GM23338 (cell line): ENCODE results near the gene BHLHE23. TPM values are rescaled to one million over a fixed set of nuclear protein-coding genes. Genes with fewer than 3 reads are reported as not detected.

Experiments
- ATAC-seq: fragments of 200-7000 bp; cut with Tn5 transposase; 3 replicates; pipeline ENCODE4 v1.9.1; 2020
- DNase-seq: peaks from one replicate; pipeline ENCODE4 v3.0.0-alpha.2; 2015; ENCODE audit warnings: low spot score
- H2AFZ ChIP-seq: fragments of 200-600 bp; sonication (generic); 2 replicates; pipeline ENCODE4 v1.8.0; 2016; ENCODE audit warnings: antibody characterized with exemption, mild to moderate bottlenecking, moderate library complexity
- H3F3A ChIP-seq: fragments of 200-600 bp; sonication (generic); replicated peaks from 2 replicates; pipeline ENCODE4 v1.8.0; 2017; ENCODE audit warnings: antibody characterized with exemption, mixed run types, low read depth
- H3K27ac ChIP-seq: fragments of 200-600 bp; sonication (generic); 2 replicates; pipeline ENCODE4 v1.6.1; 2016; ENCODE audit warnings: low read depth
- H3K27me3 ChIP-seq: fragments of 200-600 bp; sonication (generic); 2 replicates; pipeline ENCODE4 v1.8.0; 2016; ENCODE audit warnings: mild to moderate bottlenecking, mixed run types, moderate library complexity; ENCODE audit not compliant: insufficient read depth
- H3K36me3 ChIP-seq: fragments of 200-600 bp; sonication (generic); 2 replicates; pipeline ENCODE4 v1.8.0; 2016; ENCODE audit warnings: mild to moderate bottlenecking; ENCODE audit not compliant: insufficient read depth
- H3K4me1 ChIP-seq: fragments of 200-600 bp; sonication (generic); 2 replicates; pipeline ENCODE4 v1.8.0; 2016; ENCODE audit warnings: mild to moderate bottlenecking, moderate library complexity; ENCODE audit not compliant: insufficient read depth
- H3K4me2 ChIP-seq: fragments of 200-600 bp; sonication (generic); 2 replicates; pipeline ENCODE4 v1.7.1; 2017; ENCODE audit warnings: mixed run types
- H3K4me3 ChIP-seq: fragments of 200-600 bp; sonication (generic); 2 replicates; pipeline ENCODE4 v1.6.1; 2016; ENCODE audit warnings: mixed run types
- H3K79me2 ChIP-seq: fragments of 200-600 bp; sonication (generic); replicated peaks from 2 replicates; pipeline ENCODE4 v1.8.0; 2017; ENCODE audit warnings: mild to moderate bottlenecking; ENCODE audit not compliant: insufficient read depth
- H3K9me2 ChIP-seq: fragments of 200-600 bp; sonication (generic); 2 replicates; pipeline ENCODE4 v1.8.0; 2017; ENCODE audit not compliant: insufficient read depth
- H4K20me1 ChIP-seq: fragments of 200-600 bp; sonication (generic); replicated peaks from 2 replicates; pipeline ENCODE4 v1.8.0; 2017; ENCODE audit warnings: mild to moderate bottlenecking; ENCODE audit not compliant: insufficient read depth
- H3K27ac Mint-ChIP-seq: 2 replicates; pipeline ENCODE4 v1.8.0; 2020; ENCODE audit warnings: inconsistent platforms, mild to moderate bottlenecking, moderate library complexity, mixed read lengths
- H3K27me3 Mint-ChIP-seq: 3 replicates; pipeline ENCODE4 v1.8.0; 2022; ENCODE audit warnings: low read depth, mild to moderate bottlenecking, moderate library complexity, mixed read lengths, inconsistent platforms; ENCODE audit not compliant: insufficient read depth, poor library complexity
- H3K36me3 Mint-ChIP-seq: 3 replicates; pipeline ENCODE4 v1.8.0; 2021; ENCODE audit warnings: low read depth, mild to moderate bottlenecking, inconsistent platforms, moderate library complexity, mixed read lengths
- H3K4me1 Mint-ChIP-seq: 3 replicates; pipeline ENCODE4 v1.8.0; 2020; ENCODE audit warnings: mild to moderate bottlenecking, inconsistent platforms, mixed read lengths
- H3K4me3 Mint-ChIP-seq: 3 replicates; pipeline ENCODE4 v1.8.0; 2021; ENCODE audit warnings: moderate library complexity, mild to moderate bottlenecking, inconsistent platforms, mixed read lengths
- H3K9me3 Mint-ChIP-seq: 3 replicates; pipeline ENCODE4 v1.8.0; 2020; ENCODE audit warnings: moderate library complexity, mild to moderate bottlenecking, inconsistent platforms, mixed read lengths
- CREB1 ChIP-seq: fragments of 250-450 bp; sonication (Bioruptor Pico); IDR thresholded peaks from 2 replicates; pipeline ENCODE4 v1.5.0; 2020; ENCODE audit warnings: low read depth, mild to moderate bottlenecking, moderate library complexity
- EZH2 ChIP-seq: fragments of 200-600 bp; sonication (generic); IDR thresholded peaks from one replicate; pipeline ENCODE4 v1.8.0; 2017; ENCODE audit warnings: antibody characterized with exemption, mild to moderate bottlenecking, low read depth; ENCODE audit not compliant: unreplicated experiment
- EZH2phosphoT487 ChIP-seq: fragments of 200-600 bp; sonication (generic); IDR thresholded peaks from one replicate; pipeline ENCODE4 v1.8.1; 2018; ENCODE audit warnings: antibody characterized with exemption; ENCODE audit not compliant: unreplicated experiment
- JUNB ChIP-seq: IDR thresholded peaks from one replicate; pipeline ENCODE4 v1.6.1; 2016; ENCODE audit warnings: antibody characterized with exemption; ENCODE audit not compliant: unreplicated experiment
- NANOG ChIP-seq: IDR thresholded peaks from 2 replicates; pipeline ENCODE4 v1.6.1; 2016; ENCODE audit warnings: antibody characterized with exemption, borderline replicate concordance
- POLR2AphosphoS5 ChIP-seq: IDR thresholded peaks from 2 replicates; pipeline ENCODE4 v1.6.1; 2016; ENCODE audit warnings: antibody characterized with exemption, low read depth
- STAT1 ChIP-seq: IDR thresholded peaks from one replicate; pipeline ENCODE4 v1.6.1; 2016; ENCODE audit warnings: antibody characterized with exemption; ENCODE audit not compliant: unreplicated experiment
- ZNF114 ChIP-seq: fragments of 250-450 bp; sonication (Bioruptor Pico); IDR thresholded peaks from 2 replicates; pipeline ENCODE4 v1.5.0; 2020; ENCODE audit warnings: mild to moderate bottlenecking, moderate library complexity
- ZNF331 ChIP-seq: fragments of 250-450 bp; sonication (Bioruptor Pico); IDR thresholded peaks from 2 replicates; pipeline ENCODE4 v1.5.0; 2020; ENCODE audit warnings: low read depth, mild to moderate bottlenecking, moderate library complexity
- polyA plus RNA-seq: library from polyadenylated mRNA; unstranded; fragments of >200 nt; fragmentation: Nextera tagmentation; extraction: Ambion mirVana; gene quantifications from 2 replicates; pipeline ENCODE4 v1.2.1, GENCODE V29; 2016
- total RNA-seq: library from RNA; depleted of rRNA; stranded (reverse); fragments of >200 nt; shearing (Covaris generic); gene quantifications from 2 replicates; pipeline ENCODE4 v1.2.3, GENCODE V29; 2014
- TF ChIP-seq, protein P1 (sequence below): IDR thresholded peaks from 2 replicates; pipeline ENCODE4 v1.6.1; 2016; ENCODE audit warnings: antibody characterized with exemption
- TF ChIP-seq, protein P2 (sequence below), 2 experiments: fragments of 200-600 bp in 1 of 2; sonication (generic) in 1 of 2; conservative IDR thresholded peaks; 2 replicates each; pipeline versions ENCODE4 v1.5.1 to v1.6.1; 2016 to 2017; ENCODE audit warnings: antibody characterized with exemption in 2 of 2, low read depth in 2 of 2, mild to moderate bottlenecking in 2 of 2, moderate library complexity in 1 of 2
- TF ChIP-seq, protein P3 (sequence below): IDR thresholded peaks from one replicate; pipeline ENCODE4 v1.6.1; 2018; ENCODE audit warnings: antibody characterized with exemption; ENCODE audit not compliant: unreplicated experiment
- TF ChIP-seq, protein P4 (sequence below): fragments of 250-450 bp; sonication (Bioruptor Pico); IDR thresholded peaks from 2 replicates; pipeline ENCODE4 v1.5.0; 2020; ENCODE audit warnings: mild to moderate bottlenecking, moderate library complexity

BHLHE23 gene
- total and polyA plus RNA-seq, 2 experiments from 2014 or later: 0.52 to 5.0 TPM

DNA sequence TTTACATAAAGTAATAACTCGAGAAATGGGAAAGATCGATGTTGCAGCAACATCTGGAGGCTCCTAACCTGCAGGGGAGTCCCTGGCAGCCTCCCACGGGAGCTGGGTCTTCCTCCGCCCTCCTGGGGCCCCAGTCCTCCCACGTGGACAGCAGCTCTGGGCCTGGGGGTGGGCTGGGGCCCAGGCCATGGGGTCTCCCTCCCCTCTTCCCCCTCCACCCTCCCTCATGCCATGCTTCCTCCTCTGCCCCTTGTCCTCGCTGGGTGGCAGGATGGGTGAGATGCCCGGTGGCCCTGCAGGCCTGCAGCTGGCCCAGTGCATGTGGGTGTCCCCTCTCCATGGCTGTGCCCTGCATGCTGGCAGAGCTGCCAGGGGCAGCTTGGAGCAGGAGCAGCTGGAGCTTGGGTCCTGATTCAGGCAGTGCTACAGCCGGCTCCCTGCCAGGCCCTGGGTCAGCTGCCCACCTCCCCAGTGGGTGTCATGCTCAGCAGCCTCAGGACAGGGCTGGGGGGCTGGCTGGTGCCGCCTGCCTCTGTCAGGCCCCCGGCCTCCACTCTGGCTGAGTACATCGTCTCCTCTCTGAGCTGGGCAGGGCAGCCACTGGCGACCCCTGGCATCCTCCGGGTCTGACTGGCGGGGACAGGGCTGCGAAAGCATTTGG, 48.9 kb upstream of the BHLHE23 start:
- DNase-seq: no peak
- Histone ChIP-seq H3K27ac (no peak overlapping the region), H2AFZ (no peak overlapping the region), H3K4me1 (no peaks in the 10 kb centered on the region), H3K79me2 (no peaks in the 10 kb centered on the region), H3K9me2 (no peaks in the 10 kb centered on the region), H3K4me3 (no peak overlapping the region), H4K20me1 (no peaks in the 10 kb centered on the region), H3F3A (peaks cover 17% of the 10 kb centered on the region), H3K4me2 (peak overlapping the region; percentile 66; the same call in 1 of the 2 replicates), H3K36me3 (no peaks in the 10 kb centered on the region), H3K27me3 (peaks cover 5% of the 10 kb centered on the region; the same call in 1 of the 2 replicates)
- Mint-ChIP-seq H3K36me3 (no peaks in the 10 kb centered on the region; the same call in 2 of the 3 replicates), H3K27ac (no peak overlapping the region), H3K4me3 (no peak overlapping the region), H3K4me1 (peaks cover 9% of the 10 kb centered on the region), H3K27me3 (peaks cover 6% of the 10 kb centered on the region), H3K9me3 (no peaks in the 10 kb centered on the region; the same call in 2 of the 3 replicates)
- TF ChIP-seq ZNF331 (no peak), NANOG (no peak), EZH2phosphoT487 (no peak), POLR2AphosphoS5 (no peak), CREB1 (CRISPR knock-in tag) (no peak), ZNF114 (CRISPR knock-in tag) (no peak), EZH2 (no peak), STAT1 (no peak), JUNB (no peak)
- TF ChIP-seq, protein P1, sequence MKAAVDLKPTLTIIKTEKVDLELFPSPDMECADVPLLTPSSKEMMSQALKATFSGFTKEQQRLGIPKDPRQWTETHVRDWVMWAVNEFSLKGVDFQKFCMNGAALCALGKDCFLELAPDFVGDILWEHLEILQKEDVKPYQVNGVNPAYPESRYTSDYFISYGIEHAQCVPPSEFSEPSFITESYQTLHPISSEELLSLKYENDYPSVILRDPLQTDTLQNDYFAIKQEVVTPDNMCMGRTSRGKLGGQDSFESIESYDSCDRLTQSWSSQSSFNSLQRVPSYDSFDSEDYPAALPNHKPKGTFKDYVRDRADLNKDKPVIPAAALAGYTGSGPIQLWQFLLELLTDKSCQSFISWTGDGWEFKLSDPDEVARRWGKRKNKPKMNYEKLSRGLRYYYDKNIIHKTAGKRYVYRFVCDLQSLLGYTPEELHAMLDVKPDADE: no peak
- TF ChIP-seq, protein P2, sequence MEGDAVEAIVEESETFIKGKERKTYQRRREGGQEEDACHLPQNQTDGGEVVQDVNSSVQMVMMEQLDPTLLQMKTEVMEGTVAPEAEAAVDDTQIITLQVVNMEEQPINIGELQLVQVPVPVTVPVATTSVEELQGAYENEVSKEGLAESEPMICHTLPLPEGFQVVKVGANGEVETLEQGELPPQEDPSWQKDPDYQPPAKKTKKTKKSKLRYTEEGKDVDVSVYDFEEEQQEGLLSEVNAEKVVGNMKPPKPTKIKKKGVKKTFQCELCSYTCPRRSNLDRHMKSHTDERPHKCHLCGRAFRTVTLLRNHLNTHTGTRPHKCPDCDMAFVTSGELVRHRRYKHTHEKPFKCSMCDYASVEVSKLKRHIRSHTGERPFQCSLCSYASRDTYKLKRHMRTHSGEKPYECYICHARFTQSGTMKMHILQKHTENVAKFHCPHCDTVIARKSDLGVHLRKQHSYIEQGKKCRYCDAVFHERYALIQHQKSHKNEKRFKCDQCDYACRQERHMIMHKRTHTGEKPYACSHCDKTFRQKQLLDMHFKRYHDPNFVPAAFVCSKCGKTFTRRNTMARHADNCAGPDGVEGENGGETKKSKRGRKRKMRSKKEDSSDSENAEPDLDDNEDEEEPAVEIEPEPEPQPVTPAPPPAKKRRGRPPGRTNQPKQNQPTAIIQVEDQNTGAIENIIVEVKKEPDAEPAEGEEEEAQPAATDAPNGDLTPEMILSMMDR (conservative IDR thresholded peaks at IDR 0.05; ENCODE audit: low read depth in 2 of 2): no peak
- TF ChIP-seq, protein P3, sequence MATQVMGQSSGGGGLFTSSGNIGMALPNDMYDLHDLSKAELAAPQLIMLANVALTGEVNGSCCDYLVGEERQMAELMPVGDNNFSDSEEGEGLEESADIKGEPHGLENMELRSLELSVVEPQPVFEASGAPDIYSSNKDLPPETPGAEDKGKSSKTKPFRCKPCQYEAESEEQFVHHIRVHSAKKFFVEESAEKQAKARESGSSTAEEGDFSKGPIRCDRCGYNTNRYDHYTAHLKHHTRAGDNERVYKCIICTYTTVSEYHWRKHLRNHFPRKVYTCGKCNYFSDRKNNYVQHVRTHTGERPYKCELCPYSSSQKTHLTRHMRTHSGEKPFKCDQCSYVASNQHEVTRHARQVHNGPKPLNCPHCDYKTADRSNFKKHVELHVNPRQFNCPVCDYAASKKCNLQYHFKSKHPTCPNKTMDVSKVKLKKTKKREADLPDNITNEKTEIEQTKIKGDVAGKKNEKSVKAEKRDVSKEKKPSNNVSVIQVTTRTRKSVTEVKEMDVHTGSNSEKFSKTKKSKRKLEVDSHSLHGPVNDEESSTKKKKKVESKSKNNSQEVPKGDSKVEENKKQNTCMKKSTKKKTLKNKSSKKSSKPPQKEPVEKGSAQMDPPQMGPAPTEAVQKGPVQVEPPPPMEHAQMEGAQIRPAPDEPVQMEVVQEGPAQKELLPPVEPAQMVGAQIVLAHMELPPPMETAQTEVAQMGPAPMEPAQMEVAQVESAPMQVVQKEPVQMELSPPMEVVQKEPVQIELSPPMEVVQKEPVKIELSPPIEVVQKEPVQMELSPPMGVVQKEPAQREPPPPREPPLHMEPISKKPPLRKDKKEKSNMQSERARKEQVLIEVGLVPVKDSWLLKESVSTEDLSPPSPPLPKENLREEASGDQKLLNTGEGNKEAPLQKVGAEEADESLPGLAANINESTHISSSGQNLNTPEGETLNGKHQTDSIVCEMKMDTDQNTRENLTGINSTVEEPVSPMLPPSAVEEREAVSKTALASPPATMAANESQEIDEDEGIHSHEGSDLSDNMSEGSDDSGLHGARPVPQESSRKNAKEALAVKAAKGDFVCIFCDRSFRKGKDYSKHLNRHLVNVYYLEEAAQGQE: no peak
- TF ChIP-seq, protein P4, sequence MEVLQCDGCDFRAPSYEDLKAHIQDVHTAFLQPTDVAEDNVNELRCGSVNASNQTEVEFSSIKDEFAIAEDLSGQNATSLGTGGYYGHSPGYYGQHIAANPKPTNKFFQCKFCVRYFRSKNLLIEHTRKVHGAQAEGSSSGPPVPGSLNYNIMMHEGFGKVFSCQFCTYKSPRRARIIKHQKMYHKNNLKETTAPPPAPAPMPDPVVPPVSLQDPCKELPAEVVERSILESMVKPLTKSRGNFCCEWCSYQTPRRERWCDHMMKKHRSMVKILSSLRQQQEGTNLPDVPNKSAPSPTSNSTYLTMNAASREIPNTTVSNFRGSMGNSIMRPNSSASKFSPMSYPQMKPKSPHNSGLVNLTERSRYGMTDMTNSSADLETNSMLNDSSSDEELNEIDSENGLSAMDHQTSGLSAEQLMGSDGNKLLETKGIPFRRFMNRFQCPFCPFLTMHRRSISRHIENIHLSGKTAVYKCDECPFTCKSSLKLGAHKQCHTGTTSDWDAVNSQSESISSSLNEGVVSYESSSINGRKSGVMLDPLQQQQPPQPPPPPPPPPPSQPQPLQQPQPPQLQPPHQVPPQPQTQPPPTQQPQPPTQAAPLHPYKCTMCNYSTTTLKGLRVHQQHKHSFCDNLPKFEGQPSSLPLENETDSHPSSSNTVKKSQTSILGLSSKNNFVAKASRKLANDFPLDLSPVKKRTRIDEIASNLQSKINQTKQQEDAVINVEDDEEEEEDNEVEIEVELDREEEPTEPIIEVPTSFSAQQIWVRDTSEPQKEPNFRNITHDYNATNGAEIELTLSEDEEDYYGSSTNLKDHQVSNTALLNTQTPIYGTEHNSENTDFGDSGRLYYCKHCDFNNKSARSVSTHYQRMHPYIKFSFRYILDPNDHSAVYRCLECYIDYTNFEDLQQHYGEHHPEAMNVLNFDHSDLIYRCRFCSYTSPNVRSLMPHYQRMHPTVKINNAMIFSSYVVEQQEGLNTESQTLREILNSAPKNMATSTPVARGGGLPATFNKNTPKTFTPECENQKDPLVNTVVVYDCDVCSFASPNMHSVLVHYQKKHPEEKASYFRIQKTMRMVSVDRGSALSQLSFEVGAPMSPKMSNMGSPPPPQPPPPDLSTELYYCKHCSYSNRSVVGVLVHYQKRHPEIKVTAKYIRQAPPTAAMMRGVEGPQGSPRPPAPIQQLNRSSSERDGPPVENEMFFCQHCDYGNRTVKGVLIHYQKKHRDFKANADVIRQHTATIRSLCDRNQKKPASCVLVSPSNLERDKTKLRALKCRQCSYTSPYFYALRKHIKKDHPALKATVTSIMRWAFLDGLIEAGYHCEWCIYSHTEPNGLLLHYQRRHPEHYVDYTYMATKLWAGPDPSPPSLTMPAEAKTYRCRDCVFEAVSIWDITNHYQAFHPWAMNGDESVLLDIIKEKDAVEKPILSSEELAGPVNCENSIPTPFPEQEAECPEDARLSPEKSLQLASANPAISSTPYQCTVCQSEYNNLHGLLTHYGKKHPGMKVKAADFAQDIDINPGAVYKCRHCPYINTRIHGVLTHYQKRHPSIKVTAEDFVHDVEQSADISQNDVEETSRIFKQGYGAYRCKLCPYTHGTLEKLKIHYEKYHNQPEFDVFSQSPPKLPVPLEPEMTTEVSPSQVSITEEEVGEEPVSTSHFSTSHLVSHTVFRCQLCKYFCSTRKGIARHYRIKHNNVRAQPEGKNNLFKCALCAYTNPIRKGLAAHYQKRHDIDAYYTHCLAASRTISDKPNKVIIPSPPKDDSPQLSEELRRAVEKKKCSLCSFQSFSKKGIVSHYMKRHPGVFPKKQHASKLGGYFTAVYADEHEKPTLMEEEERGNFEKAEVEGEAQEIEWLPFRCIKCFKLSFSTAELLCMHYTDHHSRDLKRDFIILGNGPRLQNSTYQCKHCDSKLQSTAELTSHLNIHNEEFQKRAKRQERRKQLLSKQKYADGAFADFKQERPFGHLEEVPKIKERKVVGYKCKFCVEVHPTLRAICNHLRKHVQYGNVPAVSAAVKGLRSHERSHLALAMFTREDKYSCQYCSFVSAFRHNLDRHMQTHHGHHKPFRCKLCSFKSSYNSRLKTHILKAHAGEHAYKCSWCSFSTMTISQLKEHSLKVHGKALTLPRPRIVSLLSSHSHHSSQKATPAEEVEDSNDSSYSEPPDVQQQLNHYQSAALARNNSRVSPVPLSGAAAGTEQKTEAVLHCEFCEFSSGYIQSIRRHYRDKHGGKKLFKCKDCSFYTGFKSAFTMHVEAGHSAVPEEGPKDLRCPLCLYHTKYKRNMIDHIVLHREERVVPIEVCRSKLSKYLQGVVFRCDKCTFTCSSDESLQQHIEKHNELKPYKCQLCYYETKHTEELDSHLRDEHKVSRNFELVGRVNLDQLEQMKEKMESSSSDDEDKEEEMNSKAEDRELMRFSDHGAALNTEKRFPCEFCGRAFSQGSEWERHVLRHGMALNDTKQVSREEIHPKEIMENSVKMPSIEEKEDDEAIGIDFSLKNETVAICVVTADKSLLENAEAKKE (CRISPR knock-in tag): no peak
- ATAC-seq: no peak
